HG02884 (cell line): ENCODE measurements around the gene FBXL7.

ENCODE experiments used
- ATAC-seq: cut with Tn5 transposase; IDR thresholded peaks from one replicate; pipeline ENCODE4 v1.9.1; 2021; ENCODE audit warnings: mild to moderate bottlenecking, moderate library complexity; ENCODE audit not compliant: unreplicated experiment

FBXL7 gene

GRCh38 chr5:15609076-15609725, 109.2 kb downstream of the FBXL7 start:
- ATAC-seq, result no peak

GRCh38 chr5:15610216-15610615, 110.2 kb downstream of the FBXL7 start:
- no peak for ATAC-seq

GRCh38 chr5:15611008-15611407, 111.0 kb downstream of the FBXL7 start:
- no peak for ATAC-seq

- ATAC-seq, result no peak
Observed at GRCh38 chr5:15612915-15613635, 113.1 kb downstream of the FBXL7 start.

- ATAC-seq, result no peak
Observed at GRCh38 chr5:15614679-15615078, 114.7 kb downstream of the FBXL7 start.

- no peak for ATAC-seq
Observed at GRCh38 chr5:15615859-15616258, 115.9 kb downstream of the FBXL7 start.

- no peak for ATAC-seq
Observed at GRCh38 chr5:15618938-15619337, 119.0 kb downstream of the FBXL7 start.

- no peak for ATAC-seq
Observed at GRCh38 chr5:15620501-15620900, 120.5 kb downstream of the FBXL7 start.

GRCh38 chr5:15621094-15621493, 121.1 kb downstream of the FBXL7 start:
- ATAC-seq, result no peak

GRCh38 chr5:15623794-15624193, 123.8 kb downstream of the FBXL7 start:
- ATAC-seq, result no peak

- ATAC-seq, result no peak
Observed at GRCh38 chr5:15627109-15627508, 127.1 kb downstream of the FBXL7 start.

GRCh38 chr5:15627647-15628046, 127.7 kb downstream of the FBXL7 start:
- no peak for ATAC-seq

- no peak for ATAC-seq
Observed at GRCh38 chr5:15630441-15630840, 130.5 kb downstream of the FBXL7 start.

GRCh38 chr5:15634591-15635288, 134.8 kb downstream of the FBXL7 start:
- no peak for ATAC-seq

- no peak for ATAC-seq
Observed at GRCh38 chr5:15635289-15635616, 135.3 kb downstream of the FBXL7 start.

- no peak for ATAC-seq
Observed at GRCh38 chr5:15637345-15637744, 137.4 kb downstream of the FBXL7 start.

- no peak for ATAC-seq
Observed at GRCh38 chr5:15637886-15638285, 137.9 kb downstream of the FBXL7 start.

- ATAC-seq, result no peak
Observed at GRCh38 chr5:15638296-15638695, 138.3 kb downstream of the FBXL7 start.

- ATAC-seq, result no peak
Observed at GRCh38 chr5:15639288-15639687, 139.3 kb downstream of the FBXL7 start.

GRCh38 chr5:15640116-15640515, 140.1 kb downstream of the FBXL7 start:
- no peak for ATAC-seq

GRCh38 chr5:15643731-15644130, 143.8 kb downstream of the FBXL7 start:
- no peak for ATAC-seq
